Right lobe of liver (tissue), 6 donors: Measurements from ENCODE around the gene TRIM42. TPM values are rescaled to one million over a fixed set of nuclear protein-coding genes. Genes with fewer than 3 reads are reported as not detected.

Experiments
- ATAC-seq, 4 donors: fragments of 200-7000 bp; cut with Tn5 transposase; one replicate each; pipeline ENCODE4 v1.9.1; 2020; ENCODE audit warnings: mild to moderate bottlenecking in 4 of 4, moderate library complexity in 4 of 4
- DNase-seq, 3 donors: peaks; one replicate each; pipeline ENCODE4 v3.0.0-alpha.2; 2020
- H3K27ac ChIP-seq, 3 donors: fragments of 200-600 bp; one replicate each; pipeline ENCODE4 v1.8.0; 2022
- H3K27me3 ChIP-seq, 2 donors: fragments of 200-600 bp; one replicate each; pipeline ENCODE4 v1.8.0; 2022
- H3K36me3 ChIP-seq, 4 donors: fragments of 200-600 bp; sonication (generic) in 1 of 4; one replicate each; pipeline versions ENCODE4 v1.5.1 to v1.8.0; 2017 to 2022; ENCODE audit warnings: control low read depth in 1 of 4
- H3K4me1 ChIP-seq, 4 donors: fragments of 200-600 bp; sonication (generic) in 1 of 4; one replicate each; pipeline versions ENCODE4 v1.5.1 to v1.8.0; 2017 to 2022; ENCODE audit warnings: control low read depth in 1 of 4
- H3K4me3 ChIP-seq, 3 donors: fragments of 200-600 bp; one replicate each; pipeline ENCODE4 v1.8.0; 2022
- H3K9me3 ChIP-seq, 4 donors: fragments of 200-600 bp; sonication (generic) in 1 of 4; one replicate each; pipeline versions ENCODE4 v1.5.1 to v1.8.0; 2017 to 2022; ENCODE audit warnings: control low read depth in 1 of 4
- POLR2A ChIP-seq: fragments of 450-650 bp; IDR thresholded peaks from one replicate; pipeline ENCODE4 v1.6.1; 2017; ENCODE audit warnings: antibody characterized with exemption, mild to moderate bottlenecking
- WGBS: methylation state at CpG from one replicate; pipeline ENCODE4 v1.1.6; 2018; ENCODE audit warnings: low coverage, low lambda C conversion rate; ENCODE audit not compliant: insufficient coverage; ENCODE audit errors: missing lambda C conversion rate; 5-methylcytosine and 5-hydroxymethylcytosine counted together
- intact Hi-C, 2 donors: fragments of 100-400 bp; cut with DNase I; formaldehyde crosslinking; loops; one replicate each; pipeline versions ENCODE4 v1.11.2 to v1.14.1; 2022
- total RNA-seq, 6 experiments: library from RNA; depleted of rRNA in 2 of 6; stranded (reverse); fragments of >200 nt in 2 of 6; fragmentation: NEBNext Ultra II Directional in 3 of 6; extraction: Animal tissue kit (Norgen Biotek cat#: 25700) in 3 of 6; gene quantifications; one replicate each; pipeline versions ENCODE4 v1.1.0 to v1.2.4, GENCODE V29; 2016 to 2023
- TF ChIP-seq, protein P1 (sequence below), 4 donors: fragments of 200-600 bp in 3 of 4; fragments of 450-650 bp in 1 of 4; IDR thresholded peaks; one replicate each; pipeline versions ENCODE4 v1.5.1 to v1.8.0; 2016 to 2022; ENCODE audit warnings: antibody characterized with exemption in 4 of 4, mild to moderate bottlenecking in 2 of 4
- donor health status: DM: no; HTN: yes; CAD: no.
- donor health status: DM: no; HTN: no; CAD: no.
- donor health status: DM: no; HTN: no; CAD: no.
- donor health status: DM: no; HTN: yes; CAD: no.
- donor health status: DM: no; HTN: yes; CAD: no.

TRIM42 gene
- total RNA-seq, 6 experiments from 2014 or later, result not detected

- no peak overlapping the region for H3K4me3 ChIP-seq
- no peak for ATAC-seq
- intact Hi-C loops, result no loop called here
- TF ChIP-seq POLR2A, result no peak
- TF ChIP-seq, protein P1, sequence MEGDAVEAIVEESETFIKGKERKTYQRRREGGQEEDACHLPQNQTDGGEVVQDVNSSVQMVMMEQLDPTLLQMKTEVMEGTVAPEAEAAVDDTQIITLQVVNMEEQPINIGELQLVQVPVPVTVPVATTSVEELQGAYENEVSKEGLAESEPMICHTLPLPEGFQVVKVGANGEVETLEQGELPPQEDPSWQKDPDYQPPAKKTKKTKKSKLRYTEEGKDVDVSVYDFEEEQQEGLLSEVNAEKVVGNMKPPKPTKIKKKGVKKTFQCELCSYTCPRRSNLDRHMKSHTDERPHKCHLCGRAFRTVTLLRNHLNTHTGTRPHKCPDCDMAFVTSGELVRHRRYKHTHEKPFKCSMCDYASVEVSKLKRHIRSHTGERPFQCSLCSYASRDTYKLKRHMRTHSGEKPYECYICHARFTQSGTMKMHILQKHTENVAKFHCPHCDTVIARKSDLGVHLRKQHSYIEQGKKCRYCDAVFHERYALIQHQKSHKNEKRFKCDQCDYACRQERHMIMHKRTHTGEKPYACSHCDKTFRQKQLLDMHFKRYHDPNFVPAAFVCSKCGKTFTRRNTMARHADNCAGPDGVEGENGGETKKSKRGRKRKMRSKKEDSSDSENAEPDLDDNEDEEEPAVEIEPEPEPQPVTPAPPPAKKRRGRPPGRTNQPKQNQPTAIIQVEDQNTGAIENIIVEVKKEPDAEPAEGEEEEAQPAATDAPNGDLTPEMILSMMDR (IDR thresholded peaks at IDR 0.05), result no peak
- H3K36me3 ChIP-seq, result no peaks in the 10 kb centered on the region
- no CpG with 5 or more reads among the region's 2 CpGs for WGBS
- no peak overlapping the region for H3K27ac ChIP-seq
- H3K4me1 ChIP-seq, result peaks cover 0 to 15% (median 3%) of the 10 kb centered on the region in 4 donors
- no peak for DNase-seq
- H3K27me3 ChIP-seq, result no peaks in the 10 kb centered on the region
- H3K9me3 ChIP-seq, result no peaks in the 10 kb centered on the region
These were observed 33.0 kb downstream of the TRIM42 start for GRCh38 chr3:140710711-140711389.

GRCh38 chr3:140711390-140712035 lies 33.6 kb downstream of the TRIM42 start:
- no peaks in the 10 kb centered on the region for H3K27me3 ChIP-seq
- no peaks in the 10 kb centered on the region for H3K36me3 ChIP-seq
- DNase-seq (no peak), ATAC-seq (peak in 1 of 4 donors; percentile 32)
- H3K27ac ChIP-seq, result no peak overlapping the region
- intact Hi-C loops, result no loop called here
- peaks cover 0 to 15% (median 3%) of the 10 kb centered on the region in 4 donors for H3K4me1 ChIP-seq
- H3K4me3 ChIP-seq, result no peak overlapping the region
- WGBS, result 50% methylated on average over 4 of the region's 4 CpGs
- no peak for TF ChIP-seq POLR2A
- TF ChIP-seq, protein P1 (IDR thresholded peaks at IDR 0.05), result no peak
- H3K9me3 ChIP-seq, result no peaks in the 10 kb centered on the region

DNA sequence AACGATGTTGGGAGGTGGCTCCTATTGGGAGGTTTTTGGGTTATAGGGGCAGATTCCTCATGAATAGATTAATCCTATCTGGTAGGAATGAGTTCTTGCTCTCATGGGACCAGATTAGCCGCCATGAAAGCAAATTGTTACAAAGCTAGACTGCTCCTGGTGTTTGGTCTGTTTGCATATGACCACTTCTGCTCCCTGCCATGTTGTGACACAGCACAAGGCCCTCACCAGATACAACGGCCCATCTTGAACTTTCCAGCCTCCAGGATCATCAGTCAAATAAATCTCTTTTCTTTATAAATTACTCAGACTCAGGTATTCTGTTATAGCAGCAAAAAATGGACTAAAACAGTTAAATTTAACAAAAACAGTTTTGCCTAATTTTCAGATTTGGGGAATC lies 34.4 kb downstream of the TRIM42 start:
- no peak overlapping the region for H3K4me3 ChIP-seq
- TF ChIP-seq, protein P1 (IDR thresholded peaks at IDR 0.05), result no peak
- TF ChIP-seq POLR2A, result no peak
- WGBS, result 75% methylated on average over 3 of the region's 3 CpGs
- no peaks in the 10 kb centered on the region for H3K36me3 ChIP-seq
- peaks cover 0 to 15% (median 3%) of the 10 kb centered on the region in 4 donors for H3K4me1 ChIP-seq
- no peaks in the 10 kb centered on the region for H3K27me3 ChIP-seq
- intact Hi-C loops, result no loop called here
- ATAC-seq (no peak), DNase-seq (no peak)
- H3K9me3 ChIP-seq, result no peaks in the 10 kb centered on the region
- H3K27ac ChIP-seq, result no peak overlapping the region

DNA sequence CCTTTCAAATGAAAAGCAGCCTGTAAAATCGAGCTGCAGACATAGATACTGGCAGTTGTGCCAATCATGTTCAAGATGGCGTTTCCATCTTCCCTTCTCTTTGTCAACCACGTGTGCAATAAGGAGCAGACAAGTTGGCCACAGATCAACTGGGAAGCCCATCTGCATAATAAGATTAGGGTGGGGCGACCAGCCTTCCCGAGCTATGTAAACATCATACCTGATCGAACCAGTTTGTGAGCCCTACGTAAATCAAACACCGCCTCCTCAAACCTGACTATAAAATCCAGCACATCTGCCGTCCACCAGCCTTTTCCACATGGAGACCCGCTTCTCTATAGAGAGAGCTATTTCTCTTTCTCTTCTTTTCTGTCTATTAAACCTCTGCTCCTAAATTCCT lies 37.2 kb downstream of the TRIM42 start:
- Histone ChIP-seq H3K27ac (no peak overlapping the region), H3K36me3 (no peaks in the 10 kb centered on the region), H3K4me3 (no peak overlapping the region), H3K4me1 (no peaks in the 10 kb centered on the region), H3K27me3 (no peaks in the 10 kb centered on the region), H3K9me3 (no peaks in the 10 kb centered on the region)
- DNase-seq, result no peak
- TF ChIP-seq, protein P1 (IDR thresholded peaks at IDR 0.05), result no peak
- no peak for TF ChIP-seq POLR2A
- intact Hi-C loops, result no loop called here
- WGBS, result 96% methylated on average over 5 of the region's 10 CpGs
- ATAC-seq, result no peak
